HG02571 (cell line): Measurements from ENCODE around the gene USP25.
"Not testable (repeated sequence)": the region's sequence is repeated elsewhere in the genome, so short reads cannot be mapped to it uniquely, and the experiment has no call there.

Experiments
- ATAC-seq: cut with Tn5 transposase; IDR thresholded peaks from one replicate; pipeline ENCODE4 v1.9.1; 2021; ENCODE audit warnings: mild to moderate bottlenecking, moderate library complexity; ENCODE audit not compliant: unreplicated experiment

Gene USP25

DNA sequence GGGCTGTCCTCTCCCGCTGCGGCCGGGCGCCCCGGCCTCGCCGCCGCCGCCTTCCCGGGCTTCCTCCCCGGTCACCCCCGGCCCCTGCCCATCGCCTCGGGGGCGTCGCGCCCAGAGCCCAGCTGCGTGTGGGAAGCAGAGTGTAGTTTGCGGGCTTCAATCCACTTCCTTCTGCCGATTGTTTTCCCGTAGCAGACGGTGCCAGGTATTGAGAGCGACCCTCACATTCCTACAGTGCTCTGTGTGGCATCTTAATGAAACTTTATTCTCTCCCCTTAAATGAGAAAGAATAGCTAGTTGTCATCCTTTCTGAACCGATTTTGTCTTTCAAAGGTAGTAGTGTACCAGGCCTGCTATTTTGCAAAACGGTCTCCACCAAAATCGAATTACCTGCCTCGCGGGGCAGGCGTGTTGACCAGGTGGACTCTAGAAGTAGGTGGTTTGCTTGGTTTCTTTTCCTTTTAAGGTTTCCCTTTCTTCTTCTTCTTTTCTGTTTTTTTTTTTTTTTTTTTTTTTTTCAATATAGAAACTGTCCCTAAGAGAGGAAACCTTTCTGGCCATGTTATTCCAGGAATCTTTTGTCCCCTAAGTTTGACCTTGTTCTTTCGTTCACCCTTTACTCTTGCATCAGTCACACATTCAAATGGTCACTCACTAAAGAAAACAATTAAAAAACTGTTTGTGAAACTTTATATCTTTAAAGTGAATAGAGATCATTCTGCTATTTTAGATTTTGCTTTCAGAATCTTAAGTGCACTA, 881 bp downstream of the USP25 start:
- peak; percentile 1 for ATAC-seq

DNA sequence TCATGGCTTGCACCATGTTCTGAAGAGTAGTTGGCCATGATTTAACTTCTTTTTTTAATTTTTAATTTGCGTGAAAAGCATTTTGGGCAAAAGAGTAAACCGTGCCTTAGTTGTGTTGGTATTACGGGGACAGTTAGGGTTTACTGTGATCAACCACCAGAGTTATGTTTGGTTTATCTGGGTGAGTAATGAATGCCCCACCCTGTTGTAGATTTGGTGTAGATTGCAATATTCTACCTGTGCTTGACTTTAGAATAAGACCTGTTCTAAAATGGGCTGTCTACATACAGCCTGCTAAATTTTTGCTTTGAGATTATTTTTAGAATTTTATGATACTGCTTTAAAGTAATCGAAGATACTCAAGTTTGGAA, 1.4 kb downstream of the USP25 start:
- no peak for ATAC-seq

DNA sequence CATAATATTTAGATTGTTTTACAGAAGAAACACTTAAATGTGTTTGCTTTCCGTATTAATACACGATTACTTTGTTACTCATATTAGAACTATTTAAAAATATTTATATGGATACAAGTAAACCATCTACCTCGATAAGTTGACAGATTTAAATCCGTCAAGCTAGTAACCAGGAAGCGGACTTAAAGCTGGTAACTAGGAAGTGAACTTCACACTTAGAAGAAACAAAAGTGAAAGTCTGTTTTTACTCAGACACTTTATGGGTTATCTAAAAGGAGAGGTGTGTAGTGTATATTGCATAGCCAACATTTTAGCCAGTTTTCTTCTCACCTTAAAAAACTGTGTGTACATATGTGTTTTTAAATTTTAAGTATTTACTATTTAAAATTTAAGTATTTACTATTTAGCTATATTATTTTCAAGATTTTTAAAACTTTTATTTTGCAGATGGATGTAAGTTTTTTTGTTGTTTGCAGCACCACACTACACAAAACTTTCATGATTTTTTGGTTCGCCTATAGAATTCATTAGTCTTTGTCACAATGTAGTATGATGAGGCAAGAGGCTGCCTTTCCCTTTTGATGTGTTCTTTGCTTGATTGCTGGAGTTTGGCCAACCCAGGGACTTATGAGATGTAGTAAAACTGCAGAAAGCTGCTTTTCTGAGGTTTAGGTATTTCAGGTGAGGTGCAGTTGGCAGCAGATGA, 2.7 kb downstream of the USP25 start:
- peak; percentile 48 for ATAC-seq

DNA sequence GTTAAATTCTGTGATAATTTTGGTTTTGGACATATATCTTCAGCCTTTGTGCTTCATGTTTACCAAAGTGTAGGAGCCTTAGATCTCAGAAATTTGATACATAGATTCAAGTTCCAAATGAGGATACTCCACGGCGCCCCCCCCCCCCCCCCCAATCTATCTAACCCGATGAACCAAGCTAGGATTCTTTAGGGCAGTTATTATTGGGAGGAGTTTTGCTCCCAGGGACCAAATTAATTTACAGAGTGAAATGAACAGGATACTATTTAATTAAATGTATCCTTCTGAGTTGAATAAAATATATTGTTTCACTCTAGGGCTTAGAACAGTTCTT, 3.2 kb downstream of the USP25 start:
- no peak for ATAC-seq

DNA sequence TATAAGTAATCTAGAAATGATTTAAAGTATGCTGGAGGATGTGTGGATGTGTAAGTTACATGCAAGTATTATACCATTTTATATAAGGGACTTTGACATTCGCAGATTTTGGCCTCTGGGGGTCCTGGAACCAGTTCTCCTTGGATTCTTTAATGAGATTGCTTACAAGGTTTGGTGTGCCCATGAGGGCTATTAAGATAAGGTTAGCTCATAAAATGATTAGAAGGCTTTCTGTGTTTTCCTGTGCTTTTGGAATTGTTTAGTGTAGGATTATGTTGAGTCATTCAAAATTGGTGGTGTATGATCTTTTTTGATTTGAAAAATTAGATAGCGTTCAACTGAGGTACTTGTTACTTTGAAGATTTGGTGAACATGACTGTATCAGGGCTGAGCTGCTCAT, 5.6 kb downstream of the USP25 start:
- no peak for ATAC-seq

DNA sequence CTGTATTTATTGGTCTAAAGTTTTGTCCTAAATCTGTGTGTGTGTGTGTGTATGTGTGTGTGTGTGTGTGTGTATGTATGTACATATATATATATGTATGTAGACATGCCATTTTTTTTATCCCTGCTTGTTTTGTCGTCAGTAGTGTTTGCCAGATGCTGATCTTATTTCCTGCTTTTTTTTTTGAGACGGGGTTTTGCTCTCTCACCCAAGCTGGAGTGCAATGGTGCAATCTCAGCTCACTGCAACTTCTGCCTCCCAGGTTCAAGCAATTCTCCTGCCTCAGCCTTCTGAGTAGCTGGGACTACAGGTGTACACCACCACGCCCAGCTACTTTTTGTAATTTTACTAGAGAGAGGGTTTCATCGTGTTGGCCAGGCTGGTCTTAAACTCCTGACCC, 6.1 kb downstream of the USP25 start:
- ATAC-seq = not testable (repeated sequence)

DNA sequence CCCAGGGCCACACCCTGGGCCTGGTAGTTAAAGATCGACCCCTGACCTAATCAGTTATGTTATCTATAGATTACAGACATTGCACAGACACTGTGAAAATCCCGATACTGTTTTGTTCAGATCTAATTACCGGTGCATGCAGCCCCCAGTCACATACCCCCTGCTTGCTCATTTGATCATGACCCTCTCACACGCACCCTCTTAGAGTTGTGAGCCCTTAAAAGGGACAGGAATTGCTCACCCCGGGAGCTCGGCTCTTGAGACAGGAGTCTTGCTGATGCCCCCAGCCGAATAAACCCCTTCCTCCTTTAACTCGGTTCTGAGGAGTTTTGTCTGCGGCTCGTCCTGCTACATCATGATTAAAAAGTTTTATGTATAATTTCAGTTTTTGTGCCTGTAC, 9.0 kb downstream of the USP25 start:
- ATAC-seq = not testable (repeated sequence)

DNA sequence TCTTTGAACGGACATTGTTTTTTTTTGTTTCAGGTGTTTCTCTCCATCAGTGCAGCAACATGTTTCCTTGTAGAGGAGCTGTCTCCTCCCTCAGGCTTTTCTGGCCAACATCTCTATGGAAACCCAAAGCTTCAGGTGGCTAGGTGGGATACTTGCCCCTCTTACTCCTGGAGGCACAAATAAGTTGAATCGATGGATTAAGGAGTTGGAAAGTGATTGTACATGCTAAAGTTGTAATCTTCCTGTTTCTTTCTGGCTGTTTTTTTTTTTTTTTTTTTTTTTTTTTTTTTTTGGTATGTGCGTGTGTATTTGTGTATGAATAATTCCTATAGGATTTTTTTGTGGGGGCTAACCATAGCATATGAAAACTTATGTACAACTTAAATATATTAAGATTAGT, 10.6 kb downstream of the USP25 start:
- ATAC-seq = no peak

DNA sequence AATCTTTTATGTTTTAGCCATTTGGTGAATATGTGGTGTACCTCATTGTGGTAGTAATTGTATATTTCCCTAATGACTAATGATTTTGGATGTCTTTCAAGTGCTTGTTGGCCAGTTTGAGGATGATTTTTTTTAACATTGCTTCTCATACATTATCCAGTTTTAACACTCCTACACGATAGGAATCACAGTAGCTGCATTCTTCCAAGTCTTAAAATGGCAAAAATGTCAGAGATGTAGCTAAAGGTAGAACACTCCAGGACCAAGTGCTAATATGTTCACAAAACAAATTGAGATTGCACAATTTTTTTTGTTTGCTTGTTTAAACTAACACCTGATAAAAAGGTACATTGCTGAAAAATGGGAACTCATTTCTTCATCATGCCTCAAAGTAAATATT, 11.7 kb downstream of the USP25 start:
- ATAC-seq = no peak

DNA sequence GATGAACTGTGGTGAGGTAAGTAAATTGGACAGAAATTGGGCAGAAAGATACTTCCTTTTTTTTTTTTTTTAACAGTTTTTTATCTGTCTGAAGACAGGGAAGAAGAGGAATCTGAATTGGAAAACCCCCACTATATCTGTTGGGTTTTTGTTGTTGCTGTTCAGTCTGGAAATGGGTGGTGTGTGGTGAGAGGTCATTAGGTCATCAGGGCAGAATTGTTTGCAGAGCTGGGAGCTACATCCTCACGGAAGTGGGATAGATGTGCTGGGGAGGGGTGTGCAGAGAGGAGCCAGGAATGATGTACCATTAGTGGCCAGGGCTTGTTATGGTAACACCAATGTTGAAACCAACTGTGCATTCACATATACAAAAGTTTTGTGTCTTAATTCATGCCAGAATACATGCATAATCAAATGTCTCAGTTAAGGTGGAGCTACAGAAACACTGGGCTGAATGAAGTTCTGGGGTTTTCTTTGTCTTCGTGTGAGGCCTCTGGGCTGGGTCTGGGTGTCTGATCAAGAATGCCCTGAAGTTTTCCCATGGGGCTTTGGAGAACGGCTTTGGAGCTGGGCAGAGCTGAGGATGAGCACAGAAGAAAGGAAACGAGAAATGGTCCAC, 12.4 kb downstream of the USP25 start:
- ATAC-seq = no peak

DNA sequence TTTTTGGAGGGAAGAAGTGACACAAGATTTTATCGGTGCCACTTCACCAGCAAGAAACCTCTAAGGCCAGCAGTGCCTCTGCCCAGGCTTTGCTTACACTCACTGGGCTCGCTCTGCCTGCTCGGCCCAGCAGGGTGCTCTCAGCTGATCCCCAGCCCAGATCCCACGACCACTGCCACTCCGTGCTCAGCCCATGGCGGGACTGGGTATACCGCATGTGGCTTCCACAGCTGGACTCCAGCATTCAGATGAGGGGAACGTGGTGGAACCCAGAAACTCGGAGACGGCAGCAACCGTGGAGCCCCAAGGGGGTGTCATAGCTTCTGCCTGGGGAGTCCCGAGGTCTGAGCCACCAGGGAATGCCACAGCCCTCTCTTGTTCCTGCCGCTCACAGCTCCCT, 12.9 kb downstream of the USP25 start:
- no peak for ATAC-seq

DNA sequence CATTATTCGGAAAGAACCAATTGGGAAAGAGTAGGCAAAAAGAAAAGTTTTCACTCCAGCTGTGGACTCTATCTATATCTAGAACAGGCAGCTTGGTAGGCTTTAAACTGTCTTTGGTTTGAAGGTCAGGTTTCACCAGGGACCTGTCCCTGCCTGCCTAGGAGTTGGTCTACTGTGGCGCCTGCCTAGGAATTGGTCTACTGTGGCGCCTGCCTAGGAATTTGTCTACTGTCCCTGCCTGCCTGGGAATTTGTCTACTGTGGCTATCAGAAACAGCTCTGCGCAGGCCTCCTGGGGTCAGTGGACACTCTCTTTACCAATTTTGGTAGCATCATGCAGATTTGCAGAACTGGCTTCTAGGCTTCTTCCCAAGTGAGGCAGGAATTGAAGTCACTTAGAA, 13.8 kb downstream of the USP25 start:
- no peak for ATAC-seq

DNA sequence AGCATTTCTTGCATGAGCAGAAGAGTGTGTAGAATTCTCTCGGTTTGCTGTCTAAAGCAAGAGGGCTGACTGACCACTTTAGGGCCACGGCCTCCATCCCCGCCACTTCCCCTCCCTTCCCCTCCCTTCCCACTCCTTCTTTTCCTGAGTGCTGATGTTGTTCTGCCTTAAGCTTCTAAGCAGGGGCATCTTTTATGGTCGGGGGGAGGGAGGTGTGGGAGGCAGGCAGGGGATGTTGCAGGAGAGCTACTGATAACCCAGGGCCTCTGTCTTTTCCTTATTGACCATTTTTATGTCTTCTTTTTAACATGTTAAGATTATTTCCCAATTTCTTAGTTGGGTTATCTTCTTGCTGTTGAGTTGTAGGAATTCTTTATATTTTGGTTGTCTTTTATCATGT, 15.1 kb downstream of the USP25 start:
- ATAC-seq = no peak

DNA sequence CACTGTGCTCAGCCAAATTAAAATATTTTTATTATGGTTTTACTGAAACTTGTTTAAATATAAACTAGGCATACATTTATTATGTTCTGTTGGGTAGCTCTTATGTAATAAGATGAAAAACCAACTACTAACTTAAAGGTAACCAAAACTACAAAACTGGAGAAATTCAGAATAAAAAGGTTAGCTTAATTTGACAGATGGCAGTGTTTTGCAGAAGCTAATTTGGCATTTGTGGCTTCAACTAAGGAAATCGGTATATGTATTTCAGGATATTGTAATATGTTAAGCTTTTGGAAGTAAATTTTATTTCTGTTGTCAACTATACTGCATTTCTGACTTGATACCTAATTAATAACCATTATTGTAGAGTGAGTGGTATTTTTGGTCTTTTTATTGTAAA, 18.8 kb downstream of the USP25 start:
- ATAC-seq = no peak

DNA sequence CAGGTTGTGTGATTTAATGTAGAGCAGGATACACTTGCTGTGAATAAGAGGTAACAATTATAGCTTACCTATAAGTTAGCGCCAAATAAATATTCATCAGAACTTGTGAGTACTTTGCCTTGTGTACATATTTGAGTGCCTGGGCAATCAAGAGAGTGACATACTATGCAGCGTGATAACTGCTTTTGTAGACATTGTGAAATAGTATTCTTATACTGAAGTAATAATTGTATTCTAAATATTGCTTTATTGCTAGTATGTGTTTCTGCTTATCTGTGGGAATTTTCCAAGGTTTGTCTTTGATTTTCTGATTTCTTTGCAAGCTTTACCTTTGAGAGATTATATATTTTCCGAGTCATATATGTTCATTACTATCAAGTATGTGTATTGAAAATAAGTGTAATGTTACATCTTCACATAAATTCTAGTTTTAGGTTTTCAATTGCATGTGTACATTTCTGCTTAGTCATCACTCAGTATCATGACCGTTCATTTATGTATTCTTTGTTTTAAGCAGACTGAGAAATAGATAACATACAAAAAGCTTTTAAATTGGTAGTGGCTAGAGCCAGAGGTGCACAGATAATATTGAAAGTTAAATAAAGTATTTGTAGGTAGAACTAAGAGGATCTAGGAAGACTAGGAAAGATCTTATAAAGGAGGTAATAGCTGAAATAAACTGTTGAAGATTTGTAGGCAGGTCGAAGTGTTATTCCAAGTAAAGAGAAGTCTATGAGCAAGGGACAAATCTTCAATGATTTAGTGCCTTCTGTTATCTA, 19.5 kb downstream of the USP25 start:
- ATAC-seq = no peak

DNA sequence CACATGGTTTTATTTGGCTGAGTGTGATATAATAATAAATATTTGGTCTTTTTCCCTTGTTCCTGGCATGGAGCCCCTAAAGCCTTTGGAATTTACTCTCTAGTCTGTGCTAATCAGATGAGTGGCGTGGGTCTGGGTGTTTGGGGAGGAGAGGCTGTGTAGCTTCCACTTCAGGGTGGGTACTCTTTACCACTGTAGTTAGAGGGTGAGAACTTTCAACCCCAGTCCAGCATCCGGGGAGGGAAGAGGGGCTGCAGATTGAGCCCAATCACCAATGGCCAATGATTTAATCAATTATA, 20.0 kb downstream of the USP25 start:
- no peak for ATAC-seq

DNA sequence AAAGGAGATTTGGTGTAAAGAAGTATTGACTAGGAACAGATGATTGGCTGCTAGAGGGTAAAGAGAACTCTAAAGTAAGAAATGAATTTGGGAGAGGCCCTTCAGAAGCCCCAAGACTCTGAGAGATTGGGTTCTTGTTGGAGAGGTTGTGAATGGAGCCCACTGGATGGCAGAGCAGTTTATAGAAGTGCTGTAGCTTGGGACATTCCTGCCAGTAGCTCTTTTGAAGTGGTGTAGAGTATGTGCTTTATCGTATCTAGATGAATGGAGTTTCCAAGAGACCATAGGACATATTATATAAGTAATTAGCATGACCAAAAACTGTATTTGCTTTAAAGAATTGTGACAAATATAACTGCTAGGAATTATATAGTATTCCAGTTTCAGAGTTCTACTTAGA, 21.3 kb downstream of the USP25 start:
- no peak for ATAC-seq

DNA sequence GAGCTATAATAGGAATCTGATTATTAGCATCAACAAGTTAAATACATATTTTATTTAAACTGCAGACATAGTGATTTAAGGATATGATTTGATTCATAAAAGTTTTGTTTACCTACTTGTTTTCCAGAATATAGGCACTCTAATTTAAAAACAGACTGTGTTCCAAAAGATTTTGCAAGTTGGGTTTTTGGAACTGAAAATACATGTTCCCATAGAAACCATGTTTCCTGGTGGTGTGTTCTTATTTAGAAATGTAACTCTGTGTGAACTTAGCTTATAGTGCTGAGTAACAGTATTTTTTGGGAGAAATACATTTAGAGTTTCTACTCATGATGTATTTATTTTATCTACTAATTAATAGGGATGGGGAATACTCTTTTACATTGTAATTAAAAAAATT, 21.8 kb downstream of the USP25 start:
- ATAC-seq = no peak

DNA sequence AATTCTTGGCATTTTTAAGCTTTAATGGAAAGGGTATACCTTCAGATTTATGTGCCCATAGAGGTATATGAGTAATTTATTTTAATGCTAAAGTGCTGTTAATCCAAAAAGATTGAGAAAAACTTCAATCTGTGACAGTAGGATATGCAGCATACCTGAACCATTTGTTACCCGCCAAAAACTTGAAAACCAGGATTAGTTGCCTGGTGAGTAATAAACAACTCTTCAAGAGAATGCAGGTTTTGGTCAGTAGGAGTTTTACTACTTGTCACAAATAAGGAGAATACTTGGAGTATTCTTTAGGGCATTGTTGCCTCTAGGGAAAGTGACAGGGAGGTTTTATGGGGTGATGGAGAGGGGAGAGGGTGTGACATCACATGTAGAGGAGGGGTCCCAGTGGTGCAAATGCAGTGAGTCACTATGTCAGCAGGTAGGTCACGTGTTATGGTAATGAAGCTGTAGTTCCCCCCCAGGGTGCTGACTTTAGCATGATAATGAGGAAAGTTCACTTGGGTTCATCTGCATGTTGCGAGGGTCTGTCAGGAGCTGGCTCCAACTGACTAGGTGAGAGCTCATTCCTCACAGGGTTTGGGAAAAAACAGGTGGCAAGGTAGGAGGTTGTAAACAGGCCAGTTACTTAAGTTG, 23.1 kb downstream of the USP25 start:
- no peak for ATAC-seq

DNA sequence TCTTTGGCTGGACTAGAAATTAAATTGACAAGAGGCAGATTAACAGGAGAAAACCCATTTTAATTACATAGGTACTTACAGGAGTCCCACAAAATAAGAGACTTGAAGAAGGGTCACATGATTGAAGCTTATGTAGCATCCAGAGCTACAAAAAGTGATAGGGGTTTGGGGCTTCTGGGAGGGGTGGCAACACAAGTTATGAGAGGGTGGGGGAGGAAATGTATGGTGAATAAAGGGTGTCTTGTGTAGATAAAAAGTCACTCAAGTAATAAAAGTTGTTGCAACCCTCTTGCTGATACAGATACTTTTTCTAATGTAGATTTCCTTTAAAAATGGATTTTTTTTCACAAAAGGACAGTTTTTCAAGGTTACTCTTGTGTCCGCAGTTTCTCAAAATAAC, 24.0 kb downstream of the USP25 start:
- ATAC-seq = no peak

DNA sequence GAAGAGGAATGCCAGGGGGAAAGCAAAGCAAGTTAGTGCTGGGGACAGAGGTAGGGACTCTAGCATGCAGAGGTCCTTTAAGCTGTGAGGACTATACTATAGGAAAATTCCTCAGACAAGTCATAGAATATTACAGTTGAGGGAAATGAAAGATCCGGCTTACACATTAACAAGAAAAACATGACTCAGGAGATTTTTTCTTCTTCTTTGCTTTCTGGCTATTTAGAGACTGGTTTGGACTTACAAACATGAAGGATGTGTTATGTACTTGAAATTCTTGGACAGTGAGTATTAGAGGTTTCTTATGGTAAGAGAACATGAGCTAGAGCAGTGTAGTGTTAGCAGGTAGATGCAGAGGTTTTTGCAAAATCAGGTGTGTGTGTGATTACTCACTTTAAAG, 24.9 kb downstream of the USP25 start:
- no peak for ATAC-seq
